Activated T-cell treated with anti-CD3 and anti-CD28 coated beads, Interleukin-2, amount 50 U/mL, for 4 hours (primary cell): ENCODE measurements around the gene PGLYRP1. TPM values are rescaled to one million over a fixed set of nuclear protein-coding genes. Genes with fewer than 3 reads are reported as not detected.

Experiments
- ATAC-seq, 2 donors: fragments of 200-7000 bp; cut with Tn5 transposase; one replicate each; pipeline ENCODE4 v1.10.0; 2021
- DNase-seq: peaks from one replicate; pipeline ENCODE4 v3.0.0-alpha.2; 2020
- H3K27me3 Mint-ChIP-seq: one replicate; pipeline ENCODE4 v1.8.0; 2021; ENCODE audit warnings: low read depth, mixed read lengths
- H3K36me3 Mint-ChIP-seq: one replicate; pipeline ENCODE4 v1.8.0; 2022; ENCODE audit warnings: mixed read lengths; ENCODE audit not compliant: insufficient read depth
- H3K4me1 Mint-ChIP-seq: one replicate; pipeline ENCODE4 v1.8.0; 2021; ENCODE audit warnings: low read depth, mixed read lengths
- H3K4me3 Mint-ChIP-seq: one replicate; pipeline ENCODE4 v1.8.0; 2021; ENCODE audit warnings: mild to moderate bottlenecking, moderate library complexity, mixed read lengths
- H3K9me3 Mint-ChIP-seq: one replicate; pipeline ENCODE4 v1.8.0; 2021; ENCODE audit warnings: mixed read lengths
- total RNA-seq, 3 donors: library from RNA; stranded (reverse); gene quantifications; one replicate each; pipeline ENCODE4 v1.2.1, GENCODE V29; 2021

PGLYRP1 gene
- total RNA-seq, 3 donors from 2014 or later = not detected

DNA sequence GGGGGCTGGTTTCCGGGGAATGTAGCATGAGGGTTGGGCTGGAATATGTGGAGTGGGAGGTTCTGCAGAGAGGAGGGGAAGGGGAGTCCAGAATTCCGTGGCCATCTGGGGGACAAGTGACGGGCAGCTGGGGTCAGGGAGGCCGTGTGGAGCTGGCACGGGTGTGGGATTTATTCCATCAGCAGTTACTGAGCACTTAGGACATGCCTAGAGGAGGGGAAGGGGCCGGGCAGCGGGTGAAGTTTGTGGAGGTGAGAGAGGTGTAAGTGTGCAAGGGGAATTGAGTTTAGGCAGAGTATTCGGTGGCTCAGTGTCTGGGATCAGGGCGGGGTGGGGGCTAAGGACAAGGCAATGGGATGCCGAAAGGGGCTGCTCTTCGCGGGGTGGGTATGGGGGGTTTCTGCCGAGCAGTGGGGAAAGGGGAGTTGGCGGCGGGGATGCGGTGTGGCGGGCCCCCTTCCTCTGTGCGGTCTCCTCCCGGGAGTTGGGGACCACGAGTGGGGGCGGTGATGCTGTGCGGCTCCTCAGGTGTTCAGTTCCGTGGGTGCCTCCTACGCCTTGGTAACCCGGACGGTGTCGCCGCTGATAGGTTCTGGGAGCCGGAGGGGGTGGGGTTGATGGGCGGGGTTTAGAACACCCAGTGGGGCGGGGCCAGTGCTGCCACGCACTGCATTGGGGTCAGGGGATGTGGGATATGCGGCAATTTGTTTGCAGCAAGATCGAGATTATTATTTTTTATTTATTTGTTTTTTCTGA is 22.2 kb downstream of the PGLYRP1 start:
- Mint-ChIP-seq H3K36me3 (peaks cover 14% of the 10 kb centered on the region), H3K4me3 (peak overlapping the region; percentile 66), H3K27me3 (peaks cover 6% of the 10 kb centered on the region), H3K4me1 (peaks cover 26% of the 10 kb centered on the region), H3K9me3 (no peaks in the 10 kb centered on the region)
- peak; percentile 88 to 92 for ATAC-seq
- peak; percentile 77 for DNase-seq

DNA sequence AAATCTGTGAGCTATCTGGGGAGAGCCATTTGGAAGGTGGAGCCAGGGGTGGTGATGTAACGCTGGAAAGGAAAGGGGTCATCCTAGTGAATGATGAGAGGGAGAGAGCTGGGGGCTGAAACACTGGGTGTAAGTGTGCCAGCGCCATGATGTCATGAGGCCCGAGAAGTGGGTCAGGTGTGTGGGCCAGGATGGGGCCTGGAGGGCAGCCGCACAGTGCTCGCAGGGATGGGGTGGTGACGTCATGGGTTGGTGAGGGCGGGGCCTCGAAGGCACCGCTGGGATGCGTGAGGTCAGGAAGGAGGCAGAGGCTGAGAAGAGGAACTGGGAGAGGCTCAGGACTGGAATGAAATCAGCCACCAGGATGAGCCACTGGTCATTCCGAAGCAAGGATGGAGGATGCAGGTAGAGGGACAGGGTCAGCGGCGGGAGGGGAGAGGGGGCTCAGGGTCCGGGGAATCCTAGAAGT is 23.2 kb downstream of the PGLYRP1 start:
- peaks cover 6% of the 10 kb centered on the region for H3K27me3 Mint-ChIP-seq
- ATAC-seq (no peak), DNase-seq (no peak)
- peaks cover 9% of the 10 kb centered on the region for H3K36me3 Mint-ChIP-seq
- H3K4me3 Mint-ChIP-seq = no peak overlapping the region
- H3K9me3 Mint-ChIP-seq = no peaks in the 10 kb centered on the region
- H3K4me1 Mint-ChIP-seq = peaks cover 26% of the 10 kb centered on the region

GRCh38 chr19:45998834-45999233 is 24.0 kb downstream of the PGLYRP1 start:
- Mint-ChIP-seq H3K9me3 (no peaks in the 10 kb centered on the region), H3K4me3 (no peak overlapping the region), H3K27me3 (peaks cover 6% of the 10 kb centered on the region), H3K36me3 (peaks cover 9% of the 10 kb centered on the region), H3K4me1 (peaks cover 26% of the 10 kb centered on the region)
- no peak for DNase-seq
- no peak for ATAC-seq

DNA sequence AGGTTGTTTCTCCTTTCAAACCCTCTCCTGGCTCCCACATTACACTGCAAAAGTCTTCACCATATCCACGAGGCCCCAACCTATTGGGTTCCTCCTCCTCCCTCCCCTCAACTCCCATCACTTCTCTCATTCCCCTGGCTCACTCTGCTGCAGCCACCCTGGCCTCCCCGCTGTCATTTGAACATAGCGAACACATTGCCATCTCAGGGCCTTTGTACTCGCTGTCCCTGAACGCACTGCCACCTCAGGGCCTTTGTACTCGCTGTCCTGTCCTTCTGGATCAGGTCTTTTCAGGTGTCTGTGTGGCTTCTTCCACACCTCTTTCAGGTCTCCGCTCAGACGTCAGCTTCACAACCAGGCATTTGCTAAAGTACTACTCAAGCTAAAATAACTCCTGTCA is 25.9 kb downstream of the PGLYRP1 start:
- Mint-ChIP-seq H3K36me3 (peaks cover 7% of the 10 kb centered on the region), H3K4me3 (no peak overlapping the region), H3K27me3 (peaks cover 7% of the 10 kb centered on the region), H3K9me3 (no peaks in the 10 kb centered on the region), H3K4me1 (peaks cover 26% of the 10 kb centered on the region)
- ATAC-seq = no peak
- no peak for DNase-seq

DNA sequence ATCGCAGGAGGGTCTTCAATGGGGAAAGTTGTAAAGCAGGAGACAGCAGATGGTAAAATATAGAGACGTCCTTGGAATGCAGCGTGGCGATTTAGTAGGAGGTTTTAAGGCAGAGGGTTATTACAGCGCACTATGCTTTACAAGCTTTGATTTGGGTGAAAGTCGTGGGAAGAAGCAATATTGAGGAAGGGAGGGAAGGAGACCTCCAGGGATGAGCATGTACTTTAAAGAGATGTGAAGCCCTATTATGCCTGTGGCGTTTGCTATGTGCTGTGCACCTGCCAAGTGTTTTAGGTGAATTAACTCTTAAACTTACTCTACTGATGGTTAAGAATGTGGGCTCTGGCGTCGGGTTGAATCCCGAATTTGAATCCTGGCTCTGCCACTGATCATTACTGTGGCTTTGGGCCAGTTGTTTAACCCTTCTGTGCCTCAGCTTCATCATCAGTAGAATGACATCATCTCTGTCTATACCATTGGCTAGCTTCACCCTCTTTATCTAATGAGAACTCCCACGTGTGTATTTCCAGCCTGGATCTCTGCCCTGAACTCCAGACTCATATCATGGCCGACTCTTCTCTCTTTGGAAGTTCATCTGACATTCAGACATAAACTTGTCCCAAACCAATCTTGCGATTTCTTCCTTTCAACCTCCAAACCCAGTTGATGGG is 27.0 kb downstream of the PGLYRP1 start:
- H3K9me3 Mint-ChIP-seq = no peaks in the 10 kb centered on the region
- peaks cover 23% of the 10 kb centered on the region for H3K4me1 Mint-ChIP-seq
- DNase-seq (no peak), ATAC-seq (no peak)
- H3K27me3 Mint-ChIP-seq = peaks cover 9% of the 10 kb centered on the region
- H3K4me3 Mint-ChIP-seq = no peak overlapping the region
- H3K36me3 Mint-ChIP-seq = peaks cover 7% of the 10 kb centered on the region

- no peaks in the 10 kb centered on the region for H3K9me3 Mint-ChIP-seq
- peaks cover 7% of the 10 kb centered on the region for H3K36me3 Mint-ChIP-seq
- peaks cover 16% of the 10 kb centered on the region for H3K4me1 Mint-ChIP-seq
- H3K4me3 Mint-ChIP-seq = no peak within 1 kb of the TSS
- peaks cover 15% of the 10 kb centered on the region for H3K27me3 Mint-ChIP-seq
- DNase-seq (peak; percentile 94), ATAC-seq (peak; percentile 97 to 98)
Observed at GRCh38 chr19:45994998-45995714, 27.7 kb downstream of the PGLYRP1 start, which contains the start of gene CCDC61. CCDC61 (plus strand) TSS chr19:45995467; CDS start chr19:46003019, 7,552 bp downstream.

GRCh38 chr19:45994456-45994997 is 28.3 kb downstream of the PGLYRP1 start:
- Mint-ChIP-seq H3K27me3 (peaks cover 15% of the 10 kb centered on the region), H3K36me3 (peaks cover 7% of the 10 kb centered on the region), H3K9me3 (no peaks in the 10 kb centered on the region), H3K4me3 (no peak overlapping the region), H3K4me1 (peaks cover 12% of the 10 kb centered on the region)
- DNase-seq (no peak), ATAC-seq (peak in 1 of 2 donors; percentile 3)

DNA sequence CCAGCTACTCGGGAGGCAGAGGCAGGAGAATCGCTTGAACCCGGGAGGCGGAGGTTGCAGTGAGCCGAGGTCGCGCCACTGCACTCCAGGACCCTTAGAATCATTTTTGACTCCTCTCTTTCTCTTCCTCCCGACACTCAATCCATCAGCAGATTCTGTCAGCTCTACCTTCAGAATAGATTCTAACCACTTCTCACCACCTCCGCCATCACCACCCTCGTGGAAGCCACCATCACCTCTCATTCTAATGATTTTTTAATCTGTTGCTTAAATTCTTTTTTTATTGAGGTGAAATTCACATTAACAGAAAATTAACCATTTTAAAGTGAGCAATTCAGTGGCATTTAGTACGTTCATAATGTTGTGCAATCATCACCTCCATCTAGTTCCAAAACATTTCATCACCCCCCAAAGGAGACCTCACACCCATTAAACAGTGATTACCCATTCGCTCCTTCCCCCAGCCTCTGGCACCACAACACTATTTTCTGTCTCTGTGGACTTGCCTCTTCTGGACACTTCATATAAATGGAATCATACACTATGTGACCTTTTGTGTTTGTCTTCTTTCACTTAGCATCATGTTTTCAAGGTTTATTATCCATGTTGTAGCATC is 32.6 kb downstream of the PGLYRP1 start:
- ATAC-seq (no peak), DNase-seq (no peak)
- Mint-ChIP-seq H3K9me3 (no peaks in the 10 kb centered on the region), H3K27me3 (peaks cover 18% of the 10 kb centered on the region), H3K4me1 (no peaks in the 10 kb centered on the region), H3K36me3 (no peaks in the 10 kb centered on the region), H3K4me3 (no peak overlapping the region)

- no peak overlapping the region for H3K4me3 Mint-ChIP-seq
- ATAC-seq (no peak), DNase-seq (no peak)
- H3K9me3 Mint-ChIP-seq = no peaks in the 10 kb centered on the region
- peaks cover 2% of the 10 kb centered on the region for H3K36me3 Mint-ChIP-seq
- peaks cover 17% of the 10 kb centered on the region for H3K27me3 Mint-ChIP-seq
- H3K4me1 Mint-ChIP-seq = no peaks in the 10 kb centered on the region
Observed at GRCh38 chr19:45985321-45985720, 37.5 kb downstream of the PGLYRP1 start.

DNA sequence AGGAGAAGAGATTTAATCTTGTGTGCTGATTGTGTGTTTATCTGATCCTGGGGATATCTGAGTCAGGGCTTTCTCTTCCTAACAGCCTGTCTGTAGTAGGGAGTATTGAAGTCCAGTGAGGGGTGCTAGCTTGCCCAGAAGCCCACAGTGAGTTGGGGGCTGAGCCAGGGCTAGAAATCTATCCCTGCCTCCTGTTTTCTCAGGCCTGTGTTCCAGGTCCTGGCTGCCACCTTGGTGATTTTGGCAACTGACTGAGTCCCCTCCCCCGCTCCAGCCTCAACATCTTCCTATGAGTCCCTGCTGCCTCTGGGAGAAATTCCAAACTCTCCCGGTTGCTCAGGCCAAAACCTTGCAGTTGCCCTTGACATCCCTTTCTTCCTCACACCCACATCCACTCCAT is 41.5 kb downstream of the PGLYRP1 start:
- H3K4me1 Mint-ChIP-seq = no peaks in the 10 kb centered on the region
- no peak overlapping the region for H3K4me3 Mint-ChIP-seq
- DNase-seq (no peak), ATAC-seq (no peak)
- no peaks in the 10 kb centered on the region for H3K9me3 Mint-ChIP-seq
- H3K36me3 Mint-ChIP-seq = peaks cover 2% of the 10 kb centered on the region
- peaks cover 18% of the 10 kb centered on the region for H3K27me3 Mint-ChIP-seq

- no peak for ATAC-seq
- DNase-seq = no peak
- H3K4me3 Mint-ChIP-seq = no peak overlapping the region
- H3K27me3 Mint-ChIP-seq = peaks cover 42% of the 10 kb centered on the region
- H3K4me1 Mint-ChIP-seq = peaks cover 2% of the 10 kb centered on the region
- H3K36me3 Mint-ChIP-seq = no peaks in the 10 kb centered on the region
- no peaks in the 10 kb centered on the region for H3K9me3 Mint-ChIP-seq
Observed at GRCh38 chr19:45978156-45978555, 44.7 kb downstream of the PGLYRP1 start.

- ATAC-seq (no peak), DNase-seq (no peak)
- no peaks in the 10 kb centered on the region for H3K9me3 Mint-ChIP-seq
- H3K36me3 Mint-ChIP-seq = no peaks in the 10 kb centered on the region
- H3K4me1 Mint-ChIP-seq = peaks cover 13% of the 10 kb centered on the region
- no peak overlapping the region for H3K4me3 Mint-ChIP-seq
- peaks cover 54% of the 10 kb centered on the region for H3K27me3 Mint-ChIP-seq
Observed at GRCh38 chr19:45976178-45976577, 46.7 kb downstream of the PGLYRP1 start.

DNA sequence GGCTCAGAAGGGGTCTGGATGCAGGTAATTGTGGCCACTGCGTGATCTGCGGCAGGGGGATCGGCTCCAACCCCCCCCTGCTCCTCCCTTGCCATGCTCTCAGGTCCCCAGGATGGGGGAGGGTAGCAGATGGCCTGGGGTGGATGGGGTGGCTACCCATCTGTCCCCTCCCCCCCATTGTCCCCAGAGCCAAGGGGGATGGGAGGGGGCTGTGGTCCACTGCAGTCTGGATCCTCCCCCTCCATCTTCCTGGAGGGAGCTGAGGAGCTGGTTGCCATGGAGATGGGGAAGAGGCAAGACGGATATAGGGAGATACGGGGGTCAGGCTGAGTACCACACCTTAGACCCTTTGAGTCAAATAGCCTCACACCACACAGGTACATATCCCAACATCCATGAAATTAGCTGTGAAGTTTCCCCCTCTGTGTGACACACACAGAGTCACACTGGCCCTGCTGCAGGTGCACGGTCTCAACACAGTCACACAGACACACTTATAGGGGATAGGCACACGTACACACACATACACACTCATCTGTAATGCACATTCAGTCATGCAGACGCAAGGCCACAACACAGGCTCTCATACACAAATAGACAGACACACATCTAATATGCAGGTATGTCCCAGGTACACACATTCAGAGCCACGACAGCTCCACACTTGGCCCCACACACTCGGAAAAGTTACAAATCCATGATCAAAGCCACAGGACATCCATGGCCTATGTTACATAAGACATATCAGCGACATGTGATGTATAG is 47.4 kb downstream of the PGLYRP1 start:
- Mint-ChIP-seq H3K4me1 (peaks cover 16% of the 10 kb centered on the region), H3K4me3 (no peak overlapping the region), H3K27me3 (peaks cover 58% of the 10 kb centered on the region), H3K36me3 (no peaks in the 10 kb centered on the region), H3K9me3 (no peaks in the 10 kb centered on the region)
- DNase-seq (no peak), ATAC-seq (no peak)
